Measurements from ENCODE around the gene COL23A1. TPM values are rescaled to one million over a fixed set of nuclear protein-coding genes. Genes with fewer than 3 reads are reported as not detected.

Gene COL23A1
- total RNA-seq, 1 donor from 2014 or later, result 2.0 TPM

DNA sequence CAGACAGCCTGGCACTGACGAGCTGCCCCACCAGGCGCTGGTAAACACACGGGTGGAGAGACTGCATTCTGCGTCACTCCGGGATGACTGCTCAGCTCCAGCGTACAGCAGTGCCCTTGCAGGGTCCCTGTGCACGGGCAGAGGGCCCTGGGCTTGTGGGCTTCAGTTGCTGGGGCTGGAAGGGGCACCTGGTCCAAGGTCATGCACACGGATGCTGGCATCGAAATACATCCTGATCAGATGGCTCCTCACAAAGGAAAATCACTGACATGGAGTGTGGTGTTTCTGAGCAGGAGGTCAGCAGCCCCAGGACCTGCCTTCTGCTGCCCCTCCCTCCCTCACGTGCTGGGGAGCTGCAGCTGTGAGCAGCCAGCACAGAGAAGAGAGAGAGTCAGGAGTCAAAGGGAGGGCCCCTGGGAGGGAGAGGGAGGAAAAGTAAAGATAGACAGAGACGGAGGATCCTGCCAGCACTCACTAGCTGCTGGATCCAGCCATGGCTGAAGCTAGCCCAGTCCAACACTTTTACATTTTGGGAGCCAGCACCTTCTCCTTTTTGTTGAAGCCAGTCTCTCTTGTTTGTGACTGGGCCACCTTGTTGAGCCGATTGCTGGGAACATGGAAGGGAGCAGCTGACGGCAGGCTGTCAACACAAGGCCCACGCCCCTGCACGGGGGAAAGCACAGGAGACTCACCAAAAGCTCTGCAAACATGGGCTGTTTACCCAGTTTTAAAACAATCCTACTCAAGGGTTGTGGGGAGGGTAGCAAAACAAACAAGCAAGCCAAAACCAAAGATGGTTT lies 191.1 kb downstream of the COL23A1 start:
- H3K9me3 ChIP-seq, result no peaks in the 10 kb centered on the region
- DNase-seq (peak; percentile 48), ATAC-seq (peak; percentile 38)
- TF ChIP-seq, protein P1, sequence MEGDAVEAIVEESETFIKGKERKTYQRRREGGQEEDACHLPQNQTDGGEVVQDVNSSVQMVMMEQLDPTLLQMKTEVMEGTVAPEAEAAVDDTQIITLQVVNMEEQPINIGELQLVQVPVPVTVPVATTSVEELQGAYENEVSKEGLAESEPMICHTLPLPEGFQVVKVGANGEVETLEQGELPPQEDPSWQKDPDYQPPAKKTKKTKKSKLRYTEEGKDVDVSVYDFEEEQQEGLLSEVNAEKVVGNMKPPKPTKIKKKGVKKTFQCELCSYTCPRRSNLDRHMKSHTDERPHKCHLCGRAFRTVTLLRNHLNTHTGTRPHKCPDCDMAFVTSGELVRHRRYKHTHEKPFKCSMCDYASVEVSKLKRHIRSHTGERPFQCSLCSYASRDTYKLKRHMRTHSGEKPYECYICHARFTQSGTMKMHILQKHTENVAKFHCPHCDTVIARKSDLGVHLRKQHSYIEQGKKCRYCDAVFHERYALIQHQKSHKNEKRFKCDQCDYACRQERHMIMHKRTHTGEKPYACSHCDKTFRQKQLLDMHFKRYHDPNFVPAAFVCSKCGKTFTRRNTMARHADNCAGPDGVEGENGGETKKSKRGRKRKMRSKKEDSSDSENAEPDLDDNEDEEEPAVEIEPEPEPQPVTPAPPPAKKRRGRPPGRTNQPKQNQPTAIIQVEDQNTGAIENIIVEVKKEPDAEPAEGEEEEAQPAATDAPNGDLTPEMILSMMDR (IDR thresholded peaks at IDR 0.05), result no peak
- no peaks in the 10 kb centered on the region for H3K4me1 ChIP-seq
- intact Hi-C loops (cut with DNase I), result no loop called here
- no peaks in the 10 kb centered on the region for H3K27me3 ChIP-seq
- H3K4me3 ChIP-seq, result no peak overlapping the region
- H3K27ac ChIP-seq, result no peak overlapping the region
- no peaks in the 10 kb centered on the region for H3K36me3 ChIP-seq

DNA sequence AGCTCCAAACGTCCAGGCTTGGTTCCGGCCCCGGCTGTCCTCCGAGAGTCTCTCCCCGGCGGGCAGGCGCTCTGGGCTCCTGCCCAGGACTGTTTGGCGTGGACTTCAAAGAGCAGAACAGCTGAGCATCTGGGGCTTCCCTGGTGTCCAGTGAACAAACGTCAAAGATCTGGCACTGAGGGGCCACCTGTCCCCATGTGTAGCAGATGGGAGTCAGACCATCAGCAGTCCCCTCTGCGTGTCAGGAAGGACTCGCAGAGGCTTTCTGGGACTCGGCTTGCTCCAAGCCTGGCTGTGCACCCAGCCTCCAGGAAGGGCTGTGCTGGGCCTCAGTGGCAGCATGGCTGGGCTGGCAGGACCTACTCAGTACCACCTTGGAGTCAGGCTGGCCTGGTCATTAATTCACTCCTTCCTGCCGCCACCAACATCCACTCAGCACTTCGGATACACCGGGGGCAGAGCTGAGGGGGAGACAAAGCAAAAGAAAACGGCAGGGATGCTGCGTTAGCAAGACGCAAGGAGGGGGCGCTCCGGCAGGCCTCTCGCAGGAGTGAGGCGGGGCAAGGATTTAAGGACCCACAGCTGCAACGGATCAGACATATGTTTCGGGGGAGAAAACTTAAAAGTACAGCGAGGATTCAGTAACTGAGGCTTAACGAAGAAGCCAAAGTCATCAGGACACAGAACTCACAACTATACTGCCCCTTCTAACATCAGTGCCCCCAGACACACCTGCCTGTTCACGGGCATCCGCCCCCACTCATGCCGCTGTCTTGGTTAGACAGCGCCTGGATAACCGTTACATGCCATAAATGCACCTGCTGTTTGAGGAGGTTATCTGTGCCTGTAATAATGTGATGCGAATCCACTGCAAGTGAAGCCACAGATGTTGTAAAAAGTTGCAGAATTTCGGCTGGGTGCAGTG lies 193.1 kb downstream of the COL23A1 start:
- intact Hi-C loops (cut with DNase I), result no loop called here
- Histone ChIP-seq H3K4me1 (no peaks in the 10 kb centered on the region), H3K27me3 (no peaks in the 10 kb centered on the region), H3K9me3 (no peaks in the 10 kb centered on the region), H3K4me3 (no peak overlapping the region), H3K27ac (no peak overlapping the region), H3K36me3 (no peaks in the 10 kb centered on the region)
- DNase-seq (peak; percentile 59), ATAC-seq (no peak)
- TF ChIP-seq, protein P1 (IDR thresholded peaks at IDR 0.05), result no peak

DNA sequence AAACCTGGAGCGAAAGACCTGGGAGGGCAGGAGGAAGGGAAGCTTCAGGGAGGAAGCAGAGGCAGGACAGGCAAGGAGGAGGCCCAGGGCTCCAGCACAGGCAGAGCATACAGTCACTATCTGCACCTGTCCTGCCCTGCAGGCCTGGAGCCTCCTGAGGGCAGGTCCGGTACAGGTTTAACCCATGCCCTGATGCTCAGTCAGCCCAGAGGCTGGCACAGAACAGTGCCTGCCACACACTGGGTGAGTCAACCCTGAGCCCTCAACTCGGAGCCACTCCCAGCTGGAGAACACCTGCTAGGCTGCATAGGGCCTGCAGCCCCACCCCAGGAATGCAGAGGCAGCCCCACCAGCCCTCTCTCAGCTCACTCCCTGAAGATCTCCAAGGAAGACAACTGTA lies 196.1 kb downstream of the COL23A1 start:
- intact Hi-C loops (cut with DNase I), result no loop called here
- DNase-seq (peak; percentile 42), ATAC-seq (peak; percentile 37)
- Histone ChIP-seq H3K4me1 (no peaks in the 10 kb centered on the region), H3K27me3 (no peaks in the 10 kb centered on the region), H3K4me3 (no peak overlapping the region), H3K27ac (no peak overlapping the region), H3K9me3 (no peaks in the 10 kb centered on the region), H3K36me3 (no peaks in the 10 kb centered on the region)
- TF ChIP-seq, protein P1 (IDR thresholded peaks at IDR 0.05), result no peak

DNA sequence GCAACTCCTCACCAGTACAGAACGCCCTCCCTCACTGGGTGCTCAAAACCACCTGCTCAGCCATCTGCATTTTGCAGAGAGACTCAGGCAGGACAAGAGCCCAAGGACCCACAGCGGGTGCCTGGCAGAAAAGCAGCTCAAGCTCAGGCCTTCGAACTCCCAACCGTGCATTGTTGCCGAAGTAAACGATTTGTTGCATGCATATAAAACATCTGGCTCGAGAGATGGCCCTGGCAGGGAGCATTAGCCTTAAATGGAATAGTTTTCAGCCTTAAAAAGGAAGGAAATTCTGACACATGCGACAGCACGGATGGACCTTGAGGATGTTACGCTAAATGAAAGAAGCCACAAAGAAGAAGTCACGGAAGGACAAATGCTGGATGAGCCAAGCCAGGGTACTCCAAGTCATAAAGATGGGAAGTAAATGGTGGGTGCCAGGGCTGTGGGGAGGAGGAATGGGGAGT lies 197.2 kb downstream of the COL23A1 start:
- H3K27ac ChIP-seq, result peak overlapping the region; percentile 51
- DNase-seq, result peak; percentile 34
- no peaks in the 10 kb centered on the region for H3K36me3 ChIP-seq
- H3K9me3 ChIP-seq, result no peaks in the 10 kb centered on the region
- TF ChIP-seq, protein P1 (IDR thresholded peaks at IDR 0.05), result no peak
- intact Hi-C loops (cut with DNase I), result no loop called here
- peaks cover 3% of the 10 kb centered on the region for H3K4me1 ChIP-seq
- no peaks in the 10 kb centered on the region for H3K27me3 ChIP-seq
- no peak overlapping the region for H3K4me3 ChIP-seq
- peak; percentile 55 for ATAC-seq

DNA sequence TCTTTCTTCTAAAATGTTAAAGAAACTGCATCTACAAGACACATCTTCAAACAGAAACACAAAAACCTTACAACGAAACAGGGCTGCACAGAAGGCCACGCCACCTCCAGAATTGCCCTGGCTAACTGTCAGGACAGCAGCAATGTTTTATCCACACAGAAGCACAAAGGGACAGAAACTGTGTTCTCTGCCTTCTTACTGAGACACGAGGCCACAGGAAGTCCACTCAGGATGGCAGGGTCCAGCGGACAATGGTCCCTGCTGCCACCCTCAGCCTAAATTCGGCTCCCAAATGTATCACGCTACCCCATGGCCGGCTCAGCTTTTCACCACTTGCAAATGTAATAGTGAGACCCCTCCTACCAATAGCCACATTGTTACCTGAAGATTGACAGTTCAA lies 197.8 kb downstream of the COL23A1 start:
- H3K27me3 ChIP-seq, result no peaks in the 10 kb centered on the region
- intact Hi-C loops (cut with DNase I), result no loop called here
- no peak overlapping the region for H3K4me3 ChIP-seq
- no peak for ATAC-seq
- H3K27ac ChIP-seq, result no peak overlapping the region
- H3K36me3 ChIP-seq, result no peaks in the 10 kb centered on the region
- no peaks in the 10 kb centered on the region for H3K9me3 ChIP-seq
- no peak for DNase-seq
- TF ChIP-seq, protein P1 (IDR thresholded peaks at IDR 0.05), result no peak
- peaks cover 5% of the 10 kb centered on the region for H3K4me1 ChIP-seq
